Duodenal mucosa (tissue), 2 donors: ENCODE measurements around the gene PPM1H.

Source experiments
- H3K27ac ChIP-seq: one replicate; pipeline ENCODE4 v1.7.0; 2013; ENCODE audit warnings: low read depth, low read length
- H3K27me3 ChIP-seq, 2 donors: one replicate each; pipeline ENCODE4 v1.7.0; 2013; ENCODE audit warnings: low read length in 2 of 2, control low read depth in 1 of 2; ENCODE audit not compliant: insufficient read depth in 2 of 2, control insufficient read depth in 1 of 2
- H3K36me3 ChIP-seq, 2 donors: one replicate each; pipeline ENCODE4 v1.7.0; 2013; ENCODE audit warnings: low read length in 2 of 2, control low read depth in 1 of 2; ENCODE audit not compliant: insufficient read depth in 2 of 2, control insufficient read depth in 1 of 2
- H3K4me1 ChIP-seq, 2 donors: one replicate each; pipeline ENCODE4 v1.7.0; 2013; ENCODE audit warnings: low read length in 2 of 2, control low read depth in 1 of 2; ENCODE audit not compliant: insufficient read depth in 2 of 2, control insufficient read depth in 1 of 2
- H3K4me3 ChIP-seq, 2 donors: one replicate each; pipeline ENCODE4 v1.7.0; 2013; ENCODE audit warnings: low read length in 2 of 2, low read depth in 1 of 2
- H3K9ac ChIP-seq, 2 donors: one replicate each; pipeline ENCODE4 v1.7.0; 2013; ENCODE audit warnings: low read length in 2 of 2, low read depth in 1 of 2
- H3K9me3 ChIP-seq, 2 donors: one replicate each; pipeline ENCODE4 v1.7.0; 2013; ENCODE audit warnings: low read length in 2 of 2, control low read depth in 1 of 2; ENCODE audit not compliant: control insufficient read depth in 1 of 2

Gene PPM1H

GRCh38 chr12:62843716-62844115 lies 91.2 kb downstream of the PPM1H start:
- Histone ChIP-seq H3K27ac (no peak overlapping the region), H3K36me3 (no peaks in the 10 kb centered on the region), H3K9me3 (no peaks in the 10 kb centered on the region), H3K27me3 (no peaks in the 10 kb centered on the region), H3K4me3 (peak overlapping the region in 1 of 2 donors; percentile 11), H3K4me1 (peaks cover 20 to 36% of the 10 kb centered on the region in 2 donors), H3K9ac (no peak overlapping the region)

GRCh38 chr12:62841846-62842245 lies 93.1 kb downstream of the PPM1H start:
- Histone ChIP-seq H3K4me1 (peaks cover 20 to 36% of the 10 kb centered on the region in 2 donors), H3K27ac (no peak overlapping the region), H3K36me3 (no peaks in the 10 kb centered on the region), H3K4me3 (no peak overlapping the region), H3K27me3 (no peaks in the 10 kb centered on the region), H3K9me3 (no peaks in the 10 kb centered on the region), H3K9ac (no peak overlapping the region)

- Histone ChIP-seq H3K36me3 (no peaks in the 10 kb centered on the region), H3K9ac (no peak overlapping the region), H3K27me3 (no peaks in the 10 kb centered on the region), H3K27ac (no peak overlapping the region), H3K4me3 (no peak overlapping the region), H3K9me3 (no peaks in the 10 kb centered on the region), H3K4me1 (peaks cover 20 to 36% of the 10 kb centered on the region in 2 donors)
Observed at GRCh38 chr12:62840806-62841205, 94.1 kb downstream of the PPM1H start.

- Histone ChIP-seq H3K9me3 (no peaks in the 10 kb centered on the region), H3K9ac (no peak overlapping the region), H3K36me3 (no peaks in the 10 kb centered on the region), H3K4me3 (no peak overlapping the region), H3K27ac (no peak overlapping the region), H3K4me1 (peaks cover 20 to 35% of the 10 kb centered on the region in 2 donors), H3K27me3 (no peaks in the 10 kb centered on the region)
Observed at GRCh38 chr12:62839869-62840660, 94.9 kb downstream of the PPM1H start.

GRCh38 chr12:62834971-62835547 lies 99.9 kb downstream of the PPM1H start:
- Histone ChIP-seq H3K27me3 (no peaks in the 10 kb centered on the region), H3K27ac (no peak overlapping the region)

GRCh38 chr12:62834406-62834805 lies 100.5 kb downstream of the PPM1H start:
- H3K4me3 ChIP-seq, result no peak overlapping the region
- H3K27ac ChIP-seq, result no peak overlapping the region
- no peaks in the 10 kb centered on the region for H3K4me1 ChIP-seq
- H3K9ac ChIP-seq, result no peak overlapping the region
- no peaks in the 10 kb centered on the region for H3K27me3 ChIP-seq
- H3K9me3 ChIP-seq, result no peaks in the 10 kb centered on the region
- no peaks in the 10 kb centered on the region for H3K36me3 ChIP-seq

More at GRCh38 chr12:62834971-62835547, 99.9 kb downstream of the PPM1H start:
- Histone ChIP-seq H3K9ac (no peak overlapping the region), H3K9me3 (no peaks in the 10 kb centered on the region), H3K36me3 (no peaks in the 10 kb centered on the region), H3K4me1 (no peaks in the 10 kb centered on the region), H3K4me3 (no peak overlapping the region)

GRCh38 chr12:62833634-62834033 lies 101.3 kb downstream of the PPM1H start:
- Histone ChIP-seq H3K4me1 (no peaks in the 10 kb centered on the region), H3K27me3 (no peaks in the 10 kb centered on the region), H3K27ac (no peak overlapping the region), H3K4me3 (no peak overlapping the region), H3K9me3 (no peaks in the 10 kb centered on the region), H3K9ac (no peak overlapping the region), H3K36me3 (no peaks in the 10 kb centered on the region)

GRCh38 chr12:62832558-62832957 lies 102.4 kb downstream of the PPM1H start:
- no peak overlapping the region for H3K9ac ChIP-seq
- H3K9me3 ChIP-seq, result no peaks in the 10 kb centered on the region
- no peaks in the 10 kb centered on the region for H3K4me1 ChIP-seq
- no peaks in the 10 kb centered on the region for H3K27me3 ChIP-seq
- no peak overlapping the region for H3K27ac ChIP-seq
- no peak overlapping the region for H3K4me3 ChIP-seq
- no peaks in the 10 kb centered on the region for H3K36me3 ChIP-seq

GRCh38 chr12:62832027-62832426 lies 102.9 kb downstream of the PPM1H start:
- H3K27me3 ChIP-seq, result no peaks in the 10 kb centered on the region
- no peaks in the 10 kb centered on the region for H3K4me1 ChIP-seq

GRCh38 chr12:62827855-62828254 lies 107.1 kb downstream of the PPM1H start:
- Histone ChIP-seq H3K27me3 (no peaks in the 10 kb centered on the region), H3K27ac (no peak overlapping the region), H3K36me3 (no peaks in the 10 kb centered on the region), H3K4me1 (no peaks in the 10 kb centered on the region), H3K4me3 (no peak overlapping the region), H3K9me3 (no peaks in the 10 kb centered on the region), H3K9ac (no peak overlapping the region)

More at GRCh38 chr12:62832027-62832426, 102.9 kb downstream of the PPM1H start:
- Histone ChIP-seq H3K4me3 (no peak overlapping the region), H3K27ac (no peak overlapping the region), H3K9me3 (no peaks in the 10 kb centered on the region), H3K9ac (no peak overlapping the region), H3K36me3 (no peaks in the 10 kb centered on the region)
